SU-DHL-6 (cell line): ENCODE data around the gene RBMS2.
"Not testable (repeated sequence)": the region's sequence is repeated elsewhere in the genome, so short reads cannot be mapped to it uniquely, and the experiment has no call there.

Source experiments
- H2AFZ ChIP-seq: fragments of 200-600 bp; sonication (generic); 2 replicates; pipeline ENCODE4 v1.6.1; 2014; ENCODE audit warnings: low read depth, mild to moderate bottlenecking, moderate library complexity, mixed read lengths, antibody characterized with exemption, low read length; ENCODE audit not compliant: severe bottlenecking
- H3F3A ChIP-seq: fragments of 200-600 bp; shearing (Covaris generic); 2 replicates; pipeline ENCODE4 v1.6.0; 2016; ENCODE audit warnings: antibody characterized with exemption, mild to moderate bottlenecking; ENCODE audit not compliant: insufficient read depth
- H3K27ac ChIP-seq: fragments of 200-600 bp; sonication (generic); 2 replicates; pipeline ENCODE4 v1.5.1; 2016; ENCODE audit warnings: low read depth, mild to moderate bottlenecking, low read length, moderate library complexity, mixed read lengths
- H3K27me3 ChIP-seq: fragments of 200-600 bp; sonication (generic), shearing (Covaris generic); 2 replicates; pipeline ENCODE4 v1.6.0; 2014; ENCODE audit warnings: mild to moderate bottlenecking, low read length
- H3K36me3 ChIP-seq: fragments of 200-600 bp; sonication (generic); 2 replicates; pipeline ENCODE4 v1.6.1; 2014; ENCODE audit warnings: mild to moderate bottlenecking, low read length, mixed read lengths
- H3K4me2 ChIP-seq: fragments of 300-600, 200-600 bp; shearing (Covaris generic), sonication (generic); 2 replicates; pipeline ENCODE4 v1.6.0; 2014; ENCODE audit warnings: low read length, low read depth, mild to moderate bottlenecking; ENCODE audit not compliant: poor library complexity, severe bottlenecking
- H3K4me3 ChIP-seq: fragments of 200-600 bp; sonication (generic); 2 replicates; pipeline ENCODE4 v1.5.1; 2014; ENCODE audit warnings: antibody characterized with exemption, low read length, mild to moderate bottlenecking, mixed read lengths; ENCODE audit not compliant: insufficient read depth, poor library complexity, severe bottlenecking
- H3K79me2 ChIP-seq: fragments of 200-600 bp; sonication (generic); 2 replicates; pipeline ENCODE4 v1.6.1; 2014; ENCODE audit warnings: mild to moderate bottlenecking, low read length, moderate library complexity; ENCODE audit not compliant: insufficient read depth
- H3K9ac ChIP-seq: fragments of 200-600 bp; sonication (generic); 2 replicates; pipeline ENCODE4 v1.7.0; 2014; ENCODE audit warnings: mild to moderate bottlenecking, low read length
- H3K9me2 ChIP-seq: fragments of 200-600 bp; sonication (generic); replicated peaks from 2 replicates; pipeline ENCODE4 v1.6.1; 2014; ENCODE audit warnings: low read length; ENCODE audit not compliant: insufficient read depth
- H3K9me3 ChIP-seq: fragments of 200-600 bp; sonication (generic); 2 replicates; pipeline ENCODE4 v1.6.1; 2014; ENCODE audit warnings: low read length, mixed read lengths; ENCODE audit not compliant: insufficient read depth
- H4K20me1 ChIP-seq: fragments of 200-600 bp; sonication (generic); 2 replicates; pipeline ENCODE4 v1.6.1; 2014; ENCODE audit warnings: low read depth, mild to moderate bottlenecking, antibody characterized with exemption, low read length, moderate library complexity, mixed read lengths
- EZH2phosphoT487 ChIP-seq: fragments of 200-600 bp; sonication (generic), shearing (Covaris generic); conservative IDR thresholded peaks from 2 replicates; pipeline ENCODE4 v1.6.1; 2018; ENCODE audit warnings: mild to moderate bottlenecking, antibody characterized with exemption, low read length, moderate library complexity, mixed read lengths
- TF ChIP-seq, protein P1 (sequence below): fragments of 200-600 bp; sonication (generic); IDR thresholded peaks from one replicate; pipeline ENCODE4 v1.5.1; 2017; ENCODE audit warnings: antibody characterized with exemption, mild to moderate bottlenecking, low read length, moderate library complexity; ENCODE audit not compliant: insufficient read depth, poor library complexity, severe bottlenecking

Gene RBMS2

DNA sequence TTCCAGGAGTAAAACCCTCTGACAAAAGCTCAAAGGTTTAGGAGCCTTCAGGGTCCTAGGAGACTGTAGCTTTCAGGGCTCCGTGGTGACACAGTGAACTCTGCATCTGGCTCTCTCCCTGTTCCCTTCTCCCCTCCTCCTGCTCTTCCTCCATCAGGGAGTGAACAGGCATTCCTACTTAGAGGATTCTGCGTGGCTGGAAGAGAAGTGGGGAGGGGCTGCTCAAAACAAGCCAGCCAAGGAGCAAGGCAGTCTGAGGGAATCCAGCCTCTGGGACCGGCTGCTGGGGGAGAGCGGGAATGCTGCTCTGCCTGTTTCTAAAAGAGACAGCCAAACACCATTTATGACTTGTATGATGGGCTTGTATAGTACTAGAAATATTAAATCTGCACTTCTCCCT, 49.5 kb downstream of the RBMS2 start:
- H3K36me3 ChIP-seq: no peaks in the 10 kb centered on the region
- no peak overlapping the region for H2AFZ ChIP-seq
- no peaks in the 10 kb centered on the region for H3K27me3 ChIP-seq
- H3K9me2 ChIP-seq: no peaks in the 10 kb centered on the region
- H4K20me1 ChIP-seq: no peaks in the 10 kb centered on the region
- no peak overlapping the region for H3K4me2 ChIP-seq
- H3K79me2 ChIP-seq: no peaks in the 10 kb centered on the region
- H3K9ac ChIP-seq: no peak overlapping the region
- no peak for TF ChIP-seq EZH2phosphoT487
- TF ChIP-seq, protein P1, sequence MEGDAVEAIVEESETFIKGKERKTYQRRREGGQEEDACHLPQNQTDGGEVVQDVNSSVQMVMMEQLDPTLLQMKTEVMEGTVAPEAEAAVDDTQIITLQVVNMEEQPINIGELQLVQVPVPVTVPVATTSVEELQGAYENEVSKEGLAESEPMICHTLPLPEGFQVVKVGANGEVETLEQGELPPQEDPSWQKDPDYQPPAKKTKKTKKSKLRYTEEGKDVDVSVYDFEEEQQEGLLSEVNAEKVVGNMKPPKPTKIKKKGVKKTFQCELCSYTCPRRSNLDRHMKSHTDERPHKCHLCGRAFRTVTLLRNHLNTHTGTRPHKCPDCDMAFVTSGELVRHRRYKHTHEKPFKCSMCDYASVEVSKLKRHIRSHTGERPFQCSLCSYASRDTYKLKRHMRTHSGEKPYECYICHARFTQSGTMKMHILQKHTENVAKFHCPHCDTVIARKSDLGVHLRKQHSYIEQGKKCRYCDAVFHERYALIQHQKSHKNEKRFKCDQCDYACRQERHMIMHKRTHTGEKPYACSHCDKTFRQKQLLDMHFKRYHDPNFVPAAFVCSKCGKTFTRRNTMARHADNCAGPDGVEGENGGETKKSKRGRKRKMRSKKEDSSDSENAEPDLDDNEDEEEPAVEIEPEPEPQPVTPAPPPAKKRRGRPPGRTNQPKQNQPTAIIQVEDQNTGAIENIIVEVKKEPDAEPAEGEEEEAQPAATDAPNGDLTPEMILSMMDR: no peak
- no peaks in the 10 kb centered on the region for H3K9me3 ChIP-seq
- H3K27ac ChIP-seq: no peak overlapping the region
- no peaks in the 10 kb centered on the region for H3F3A ChIP-seq
- no peak overlapping the region for H3K4me3 ChIP-seq

DNA sequence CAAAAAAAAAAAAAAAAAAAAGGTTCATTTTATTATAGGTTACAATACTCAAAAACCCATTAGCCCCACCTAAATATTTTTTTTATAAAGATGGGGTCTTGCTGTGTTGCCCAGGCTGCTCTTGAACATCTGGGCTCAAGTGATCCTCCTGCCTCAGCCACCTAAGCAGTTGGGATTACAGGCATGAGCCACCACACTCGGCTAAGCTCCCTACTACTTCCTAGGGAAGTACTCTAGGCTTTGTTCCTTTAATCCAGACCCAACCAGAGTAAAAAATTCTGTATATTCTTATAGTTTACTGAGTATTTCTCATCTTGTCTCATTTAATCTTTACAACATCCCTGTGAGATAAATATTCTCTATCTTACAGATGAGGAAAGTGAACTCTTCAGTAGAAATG, 50.7 kb downstream of the RBMS2 start:
- Histone ChIP-seq H3K36me3 (no peaks in the 10 kb centered on the region), H4K20me1 (no peaks in the 10 kb centered on the region), H2AFZ (no peak overlapping the region), H3K27ac (no peak overlapping the region), H3K9ac (no peak overlapping the region), H3K4me3 (no peak overlapping the region), H3K27me3 (no peaks in the 10 kb centered on the region), H3K9me2 (no peaks in the 10 kb centered on the region), H3K79me2 (no peaks in the 10 kb centered on the region), H3K9me3 (no peaks in the 10 kb centered on the region), H3F3A (no peaks in the 10 kb centered on the region), H3K4me2 (no peak overlapping the region)
- TF ChIP-seq EZH2phosphoT487: no peak
- TF ChIP-seq, protein P1: no peak

DNA sequence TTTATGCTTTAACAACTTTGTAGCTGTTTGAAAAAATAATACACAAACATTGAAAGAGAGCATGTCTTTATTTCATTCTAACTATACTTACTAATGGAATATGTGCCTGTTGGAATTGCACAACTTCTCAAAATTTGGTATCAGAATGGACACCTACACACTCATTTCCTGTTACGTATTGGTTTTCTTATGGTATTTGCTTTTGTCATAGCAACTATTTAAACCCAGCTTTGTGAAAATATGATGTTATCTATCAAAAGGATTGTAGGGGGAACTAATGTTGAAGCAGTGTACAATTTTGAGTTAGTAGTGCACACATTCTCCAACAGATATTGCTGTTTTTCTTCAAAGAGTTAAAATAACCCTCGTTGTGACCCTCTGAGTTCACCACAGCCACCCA, 52.6 kb downstream of the RBMS2 start:
- H3K27me3 ChIP-seq: no peaks in the 10 kb centered on the region
- H3K9me3 ChIP-seq: no peaks in the 10 kb centered on the region
- H3K4me3 ChIP-seq: no peak overlapping the region
- no peak overlapping the region for H3K9ac ChIP-seq
- TF ChIP-seq EZH2phosphoT487: no peak
- TF ChIP-seq, protein P1: no peak
- no peaks in the 10 kb centered on the region for H3K36me3 ChIP-seq
- no peak overlapping the region for H2AFZ ChIP-seq
- no peak overlapping the region for H3K4me2 ChIP-seq
- H3K27ac ChIP-seq: no peak overlapping the region
- no peaks in the 10 kb centered on the region for H3K79me2 ChIP-seq
- no peaks in the 10 kb centered on the region for H3F3A ChIP-seq
- H4K20me1 ChIP-seq: no peaks in the 10 kb centered on the region
- H3K9me2 ChIP-seq: no peaks in the 10 kb centered on the region

DNA sequence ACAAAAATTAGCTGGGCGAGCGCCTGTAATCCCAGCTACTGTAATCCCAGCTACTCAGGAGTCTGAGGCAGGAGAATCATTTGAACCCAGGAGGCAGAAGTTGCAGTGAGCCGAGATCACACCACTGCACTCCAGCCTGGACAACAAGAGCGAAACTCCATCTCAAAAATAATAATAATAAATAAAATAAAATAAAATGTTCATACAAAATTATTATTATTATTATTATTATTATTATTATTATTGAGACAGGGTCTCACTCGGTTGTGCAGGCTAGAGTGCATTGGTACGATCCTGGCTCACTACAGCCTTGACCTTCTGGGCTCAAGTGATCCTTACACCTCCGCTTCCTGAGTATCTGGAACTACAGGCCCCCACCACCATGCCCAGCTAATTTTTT, 55.6 kb downstream of the RBMS2 start:
- not testable (repeated sequence) for H3K27ac ChIP-seq, H3K36me3 ChIP-seq, H3K9ac ChIP-seq, H3F3A ChIP-seq, H3K4me2 ChIP-seq, H3K9me3 ChIP-seq, H2AFZ ChIP-seq, H3K79me2 ChIP-seq, H3K4me3 ChIP-seq, H4K20me1 ChIP-seq, H3K27me3 ChIP-seq, H3K9me2 ChIP-seq
